Measurements from ENCODE around the gene ARPIN.

DNA sequence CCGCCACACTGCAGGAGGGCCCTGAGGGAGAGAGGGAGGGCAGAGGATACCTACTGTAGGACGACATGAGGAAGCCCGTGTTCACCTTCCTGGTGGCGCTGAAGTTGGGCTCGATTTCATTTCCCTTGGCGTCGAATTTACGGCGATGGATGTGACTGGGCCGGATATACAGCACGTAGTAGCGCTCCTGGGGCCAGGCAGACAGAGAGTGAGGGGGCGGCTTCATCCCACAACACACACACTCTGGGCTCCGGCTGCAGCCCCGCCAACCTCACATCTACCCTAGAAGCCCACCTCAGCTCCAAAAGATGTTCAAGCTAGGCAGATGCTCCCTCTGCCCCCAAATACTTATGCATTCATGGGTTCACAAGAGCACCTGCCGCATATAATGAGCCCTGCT, 4.5 kb downstream of the ARPIN start:
- TF ChIP-seq SP1 (IDR thresholded peaks at IDR 0.05), result no peak
- TF ChIP-seq NFRKB (IDR thresholded peaks at IDR 0.05), result no peak
- TF ChIP-seq SUZ12 (IDR thresholded peaks at IDR 0.05), result no peak
- no peak for TF ChIP-seq BHLHE40 (IDR thresholded peaks at IDR 0.05; ENCODE audit: borderline replicate concordance)
- TF ChIP-seq FOXK2 (IDR thresholded peaks at IDR 0.05), result no peak
- no peak for TF ChIP-seq ARNT (IDR thresholded peaks at IDR 0.05)
- TF ChIP-seq L3MBTL2 (conservative IDR thresholded peaks at IDR 0.05), result no peak
- no peak for TF ChIP-seq FOXA1 (IDR thresholded peaks at IDR 0.05)
- TF ChIP-seq TARDBP (IDR thresholded peaks at IDR 0.05), result no peak
- TF ChIP-seq, protein P1, sequence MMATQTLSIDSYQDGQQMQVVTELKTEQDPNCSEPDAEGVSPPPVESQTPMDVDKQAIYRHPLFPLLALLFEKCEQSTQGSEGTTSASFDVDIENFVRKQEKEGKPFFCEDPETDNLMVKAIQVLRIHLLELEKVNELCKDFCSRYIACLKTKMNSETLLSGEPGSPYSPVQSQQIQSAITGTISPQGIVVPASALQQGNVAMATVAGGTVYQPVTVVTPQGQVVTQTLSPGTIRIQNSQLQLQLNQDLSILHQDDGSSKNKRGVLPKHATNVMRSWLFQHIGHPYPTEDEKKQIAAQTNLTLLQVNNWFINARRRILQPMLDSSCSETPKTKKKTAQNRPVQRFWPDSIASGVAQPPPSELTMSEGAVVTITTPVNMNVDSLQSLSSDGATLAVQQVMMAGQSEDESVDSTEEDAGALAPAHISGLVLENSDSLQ (IDR thresholded peaks at IDR 0.05), result no peak
- no peak for TF ChIP-seq ZNF384 (IDR thresholded peaks at IDR 0.05)
- no peak for TF ChIP-seq ELF4 (IDR thresholded peaks at IDR 0.05)
- no peak for TF ChIP-seq HDGF (IDR thresholded peaks at IDR 0.05; ENCODE audit: borderline replicate concordance)
- no peak for TF ChIP-seq FOXM1 (IDR thresholded peaks at IDR 0.05; ENCODE audit: borderline replicate concordance)
